Activated B cell treated with CpG ODN at 0.5 μM for 24 hours (primary cell): ENCODE measurements around the gene MPC1. TPM values are rescaled to one million over a fixed set of nuclear protein-coding genes. Genes with fewer than 3 reads are reported as not detected.
"Not testable (repeated sequence)": the region's sequence is repeated elsewhere in the genome, so short reads cannot be mapped to it uniquely, and the experiment has no call there.

ENCODE experiments used
- ATAC-seq: fragments of 200-7000 bp; cut with Tn5 transposase; one replicate; pipeline ENCODE4 v1.10.0; 2021; ENCODE audit warnings: low read depth, mild to moderate bottlenecking, moderate library complexity
- CTCF ChIA-PET: fragments of 350-600 bp; sonication (Branson Sonifier 250); formaldehyde crosslinking; loops from one replicate; lab custom pipeline; 2021; ENCODE audit warnings: antibody characterized with exemption; lab: Charles Lee
- POLR2A ChIA-PET: fragments of 350-600 bp; sonication (Branson Sonifier 250); formaldehyde crosslinking; loops from one replicate; lab custom pipeline; 2021; ENCODE audit warnings: antibody characterized with exemption; lab: Charles Lee
- DNase-seq: peaks from one replicate; pipeline ENCODE4 v3.0.0; 2022
- H3K27ac Mint-ChIP-seq: one replicate; pipeline ENCODE4 v1.8.0; 2020; ENCODE audit warnings: mixed read lengths
- H3K27me3 Mint-ChIP-seq: one replicate; pipeline ENCODE4 v1.8.0; 2021; ENCODE audit warnings: mixed read lengths
- H3K36me3 Mint-ChIP-seq: one replicate; pipeline ENCODE4 v1.8.0; 2021; ENCODE audit warnings: low read depth, mixed read lengths
- H3K4me1 Mint-ChIP-seq: one replicate; pipeline ENCODE4 v1.8.0; 2021; ENCODE audit warnings: mixed read lengths
- H3K4me3 Mint-ChIP-seq: one replicate; pipeline ENCODE4 v1.8.0; 2020; ENCODE audit warnings: mild to moderate bottlenecking, mixed read lengths
- H3K9me3 Mint-ChIP-seq: one replicate; pipeline ENCODE4 v1.8.0; 2020; ENCODE audit warnings: mixed read lengths
- CTCF ChIP-seq: fragments of 200-600 bp; IDR thresholded peaks from one replicate; pipeline ENCODE4 v1.8.0; 2022; ENCODE audit warnings: antibody characterized with exemption, mild to moderate bottlenecking
- intact Hi-C: fragments of 100-400 bp; cut with micrococcal nuclease; formaldehyde crosslinking; loops from one replicate; pipeline ENCODE4 v1.15.1; 2024
- total RNA-seq: library from RNA; stranded (reverse); gene quantifications from 2 replicates; pipeline ENCODE4 v1.2.3, GENCODE V29; 2022

The MPC1 gene
- total RNA-seq, 1 donor from 2014 or later, result 17.3 TPM

- Mint-ChIP-seq H3K4me3 (no peak overlapping the region), H3K27me3 (peaks cover 6% of the 10 kb centered on the region), H3K36me3 (no peaks in the 10 kb centered on the region), H3K4me1 (peaks cover 6% of the 10 kb centered on the region), H3K9me3 (no peaks in the 10 kb centered on the region), H3K27ac (no peak overlapping the region)
- intact Hi-C loops, result no loop called here
- no peak for DNase-seq
- no peak for ATAC-seq
- POLR2A ChIA-PET, result no interaction called here
- no peak for TF ChIP-seq CTCF
- CTCF ChIA-PET, result interaction anchor here (1.7 kb wide), 1 partner anchor 12 kb away, joined by 5 read pairs; no protein-coding TSS in a partner anchor
Observed at GRCh38 chr6:166388290-166389004, 5.7 kb upstream of the MPC1 start.

- no peak for DNase-seq
- Mint-ChIP-seq H3K4me1 (peaks cover 6% of the 10 kb centered on the region), H3K27me3 (peaks cover 6% of the 10 kb centered on the region), H3K36me3 (no peaks in the 10 kb centered on the region), H3K4me3 (no peak overlapping the region), H3K9me3 (no peaks in the 10 kb centered on the region), H3K27ac (no peak overlapping the region)
- no peak for ATAC-seq
- POLR2A ChIA-PET, result no interaction called here
- TF ChIP-seq CTCF, result no peak
- CTCF ChIA-PET, result interaction anchor here (0.9 to 1.7 kb wide), 2 partner anchors 13 to 112 kb away, joined by 3 to 5 read pairs; no protein-coding TSS in a partner anchor
- intact Hi-C loops, result no loop called here
Observed at GRCh38 chr6:166387642-166388289, 5.0 kb upstream of the MPC1 start.

GRCh38 chr6:166387098-166387497, 4.4 kb upstream of the MPC1 start:
- H3K4me3 Mint-ChIP-seq, H3K36me3 Mint-ChIP-seq, H3K27me3 Mint-ChIP-seq, intact Hi-C loops, DNase-seq, H3K27ac Mint-ChIP-seq, H3K9me3 Mint-ChIP-seq, H3K4me1 Mint-ChIP-seq, ATAC-seq, POLR2A ChIA-PET: not testable (repeated sequence)
- CTCF ChIA-PET, result interaction anchor here (0.9 kb wide), 1 partner anchor 111 kb away, joined by 3 read pairs; no protein-coding TSS in a partner anchor

GRCh38 chr6:166386111-166386510, 3.4 kb upstream of the MPC1 start:
- POLR2A ChIA-PET, result no interaction called here

GRCh38 chr6:166383802-166384363, 1.1 kb upstream of the MPC1 start:
- ATAC-seq, H3K9me3 Mint-ChIP-seq, H3K27me3 Mint-ChIP-seq, H3K36me3 Mint-ChIP-seq, DNase-seq: not testable (repeated sequence)
- Mint-ChIP-seq H3K27ac (peak overlapping the region; percentile 71), H3K4me1 (peaks cover 15% of the 10 kb centered on the region), H3K4me3 (peak overlapping the region; percentile 85)
- intact Hi-C loops, result loop anchor here (1.0 to 5.0 kb wide), 6 partner anchors 17 to 728 kb away; partner anchors contain the start of genes PRR18 and RPS6KA2
- CTCF ChIA-PET, result interaction anchor here (1.3 to 1.4 kb wide), 2 partner anchors 17 to 71 kb away, joined by 3 to 5 read pairs; no protein-coding TSS in a partner anchor
- POLR2A ChIA-PET, result interaction anchor here (1.6 kb wide), 1 partner anchor 41 kb away, joined by 7 read pairs; the partner anchor contains the start of gene SFT2D1

More at GRCh38 chr6:166386111-166386510, 3.4 kb upstream of the MPC1 start:
- Mint-ChIP-seq H3K36me3 (peaks cover 2% of the 10 kb centered on the region), H3K27ac (no peak overlapping the region), H3K9me3 (no peaks in the 10 kb centered on the region), H3K4me1 (peaks cover 13% of the 10 kb centered on the region), H3K27me3 (peaks cover 2% of the 10 kb centered on the region), H3K4me3 (no peak overlapping the region)
- intact Hi-C loops, result no loop called here
- CTCF ChIA-PET, result no interaction called here
- no peak for DNase-seq
- no peak for TF ChIP-seq CTCF
- no peak for ATAC-seq
